GM18517 (cell line): ENCODE data around the gene GEN1.

Source experiments
- ATAC-seq: cut with Tn5 transposase; IDR thresholded peaks from one replicate; pipeline ENCODE4 v1.9.1; 2021; ENCODE audit warnings: mild to moderate bottlenecking, moderate library complexity; ENCODE audit not compliant: unreplicated experiment

Gene GEN1

DNA sequence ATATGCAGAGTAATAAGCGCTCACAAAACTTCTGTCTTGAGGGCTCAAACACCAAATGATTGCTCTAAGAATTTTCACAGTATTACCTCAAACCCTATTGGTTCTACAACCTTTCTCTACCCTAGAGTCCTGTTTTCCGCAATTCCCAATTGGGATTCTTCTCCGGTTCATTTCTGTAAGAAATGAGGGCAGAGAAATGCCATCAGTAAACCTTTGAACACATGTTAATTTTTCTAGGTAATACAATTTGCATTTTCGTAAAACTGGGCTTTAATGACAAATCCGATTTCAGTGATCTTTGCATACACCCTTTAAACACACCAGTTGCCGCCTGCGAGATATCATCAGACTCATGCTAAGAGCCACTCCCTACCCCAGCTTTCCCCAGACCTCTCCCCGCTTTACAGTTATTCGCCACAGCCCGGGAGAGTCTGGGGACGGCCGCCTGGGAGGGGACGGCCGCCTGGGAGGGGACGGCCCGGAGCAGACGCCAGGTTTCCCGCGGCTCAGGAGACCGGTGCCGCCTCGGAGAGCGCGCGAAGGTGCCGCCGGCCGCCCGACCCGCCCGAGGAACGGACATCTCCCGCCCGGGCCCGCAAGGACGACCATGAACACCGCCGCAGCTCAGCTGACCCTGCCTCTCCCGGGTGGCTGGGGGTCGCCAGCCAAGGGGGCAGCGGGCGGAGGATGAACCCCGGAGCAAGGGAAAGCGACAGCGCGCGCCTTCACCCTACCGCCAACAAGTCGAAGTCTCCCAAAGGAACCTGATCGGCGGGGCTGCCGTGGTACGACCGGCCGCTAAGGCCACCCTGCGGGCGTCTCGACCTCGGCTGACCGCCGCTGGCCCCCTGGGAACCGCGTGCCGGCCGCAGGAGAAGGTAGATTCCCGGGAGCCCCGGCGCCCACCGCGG lies 791 bp upstream of the GEN1 start:
- ATAC-seq = peak; percentile 39

- no peak for ATAC-seq
These were observed 961 bp downstream of the GEN1 start for GRCh38 chr2:17754773-17755425.

DNA sequence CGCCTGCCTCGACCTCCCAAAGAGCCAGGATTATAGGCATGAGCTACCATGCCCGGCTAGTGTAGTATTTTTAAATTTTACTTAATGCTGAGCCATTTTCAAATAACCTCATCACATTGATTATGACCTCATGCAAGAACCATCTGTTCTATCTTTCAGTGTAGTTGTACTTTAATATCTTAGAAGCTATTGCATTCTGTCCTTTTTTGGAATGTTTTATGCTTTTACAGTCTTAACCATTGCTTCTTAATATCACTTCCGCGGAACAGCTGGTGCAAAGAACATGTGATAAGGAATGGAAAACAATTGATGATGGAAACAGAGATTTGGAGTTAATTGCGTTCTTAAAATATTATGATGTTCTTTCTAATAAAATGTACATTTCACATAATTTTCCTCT lies 2.7 kb downstream of the GEN1 start:
- ATAC-seq = no peak

DNA sequence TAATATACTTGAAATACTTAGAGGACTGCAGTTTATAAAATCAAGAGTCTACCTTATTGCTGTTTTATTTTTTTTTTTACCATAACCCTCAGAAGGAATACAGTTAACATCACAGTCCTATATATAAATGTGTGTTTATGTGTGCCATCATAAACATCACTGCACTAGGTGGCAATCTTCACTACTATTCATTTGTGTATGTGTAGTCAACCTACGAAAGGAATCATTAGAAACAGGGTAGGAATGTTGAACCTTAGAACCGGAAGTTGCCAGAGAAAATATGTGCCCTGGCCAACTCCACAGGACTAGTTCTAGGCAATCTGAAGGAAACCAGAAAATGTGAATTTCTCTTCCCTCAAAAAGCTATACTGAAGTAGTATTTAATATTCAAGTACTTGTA lies 3.4 kb downstream of the GEN1 start:
- no peak for ATAC-seq

- ATAC-seq = no peak
These were observed 4.2 kb downstream of the GEN1 start for GRCh38 chr2:17758118-17758517.

- no peak for ATAC-seq
These were observed 5.9 kb downstream of the GEN1 start for GRCh38 chr2:17759805-17760204.

GRCh38 chr2:17762451-17762850 lies 8.5 kb downstream of the GEN1 start:
- ATAC-seq = no peak

- ATAC-seq = no peak
These were observed 9.8 kb downstream of the GEN1 start for GRCh38 chr2:17763641-17764333.

DNA sequence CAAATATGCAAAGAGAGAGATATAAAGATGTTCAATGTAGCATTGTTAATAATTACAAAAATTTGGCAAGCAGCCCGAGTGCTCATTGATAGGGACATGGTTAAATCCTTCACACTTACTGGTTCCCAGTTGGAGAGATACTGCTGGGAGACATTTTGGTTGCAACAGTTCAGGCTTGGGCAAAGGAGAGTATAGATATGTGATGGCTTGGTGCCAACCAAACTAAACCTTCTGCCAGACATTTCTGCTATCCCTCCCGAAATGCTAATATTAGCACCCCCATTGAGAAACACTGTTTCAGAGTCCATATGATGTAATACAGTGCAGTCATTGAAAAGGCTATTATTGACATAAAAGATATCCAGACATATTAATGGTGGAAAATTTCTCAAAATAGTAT lies 11.5 kb downstream of the GEN1 start:
- no peak for ATAC-seq

- no peak for ATAC-seq
These were observed 15.0 kb downstream of the GEN1 start for GRCh38 chr2:17768894-17769293.

- no peak for ATAC-seq
These were observed 18.0 kb downstream of the GEN1 start for GRCh38 chr2:17771956-17772355.

GRCh38 chr2:17772532-17772931 lies 18.6 kb downstream of the GEN1 start:
- ATAC-seq = no peak

DNA sequence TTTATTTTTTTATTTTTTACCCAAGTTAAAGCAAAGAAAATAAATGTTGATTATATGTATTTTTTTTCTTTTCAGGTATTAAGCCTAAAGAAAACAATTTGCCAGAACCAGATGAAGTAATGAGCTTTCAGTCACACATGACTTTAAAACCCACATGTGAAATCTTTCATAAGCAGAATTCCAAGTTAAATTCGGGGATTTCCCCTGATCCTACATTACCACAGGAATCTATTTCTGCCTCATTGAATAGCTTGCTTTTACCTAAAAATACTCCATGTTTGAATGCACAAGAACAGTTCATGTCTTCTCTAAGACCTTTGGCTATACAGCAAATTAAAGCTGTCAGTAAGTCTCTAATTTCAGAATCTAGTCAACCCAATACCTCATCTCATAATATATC lies 26.6 kb downstream of the GEN1 start:
- ATAC-seq = no peak

DNA sequence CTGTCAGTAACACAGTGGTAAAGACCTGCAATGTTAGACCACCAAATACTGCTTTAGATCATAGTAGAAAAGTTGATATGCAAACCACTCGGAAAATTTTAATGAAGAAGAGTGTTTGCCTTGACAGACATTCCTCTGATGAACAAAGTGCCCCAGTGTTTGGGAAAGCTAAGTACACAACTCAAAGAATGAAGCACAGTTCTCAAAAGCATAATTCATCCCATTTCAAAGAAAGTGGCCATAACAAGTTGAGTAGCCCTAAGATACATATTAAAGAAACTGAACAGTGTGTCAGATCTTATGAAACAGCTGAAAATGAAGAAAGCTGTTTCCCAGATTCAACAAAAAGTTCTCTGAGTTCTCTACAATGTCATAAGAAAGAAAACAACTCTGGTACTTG lies 27.5 kb downstream of the GEN1 start:
- no peak for ATAC-seq

- ATAC-seq = no peak
These were observed 32.8 kb downstream of the GEN1 start for GRCh38 chr2:17786727-17787126.

DNA sequence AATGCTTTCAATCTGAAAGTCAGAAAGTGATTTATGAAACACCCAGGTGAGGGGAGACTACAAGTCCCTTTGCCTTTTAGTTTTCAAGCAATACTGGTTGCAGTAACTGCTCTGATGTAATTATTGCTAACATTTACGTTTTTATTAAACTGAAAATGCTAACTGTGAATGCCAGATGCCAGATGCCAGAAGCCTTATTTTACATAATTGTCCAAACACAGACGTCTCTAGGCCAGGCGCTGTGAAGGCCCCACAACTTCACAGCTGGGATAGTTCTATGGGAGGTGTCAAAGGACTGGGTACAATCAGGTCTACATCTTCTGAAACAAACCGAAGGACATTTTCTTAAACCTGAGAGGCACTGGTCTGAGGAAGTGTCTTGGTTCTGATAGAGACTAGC lies 34.8 kb downstream of the GEN1 start:
- no peak for ATAC-seq

DNA sequence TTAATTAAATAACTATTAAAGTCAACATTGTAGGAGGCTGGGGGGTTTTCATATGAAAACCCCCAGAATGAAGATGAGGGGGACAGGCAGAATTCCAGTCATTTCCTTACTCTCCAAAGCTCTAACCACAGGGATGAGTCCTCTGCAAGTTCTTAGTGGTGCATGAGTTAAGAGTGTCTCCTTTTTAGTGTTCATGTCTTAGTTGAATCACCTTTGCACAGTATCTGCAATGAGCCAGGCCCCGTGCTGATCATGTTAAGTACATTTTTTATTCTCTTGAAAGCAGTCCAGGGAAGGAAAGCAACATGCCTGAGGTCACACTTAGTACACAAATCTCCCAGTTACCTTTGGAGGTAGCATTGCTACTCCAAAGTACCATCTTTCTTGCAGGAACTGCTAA lies 36.6 kb downstream of the GEN1 start:
- no peak for ATAC-seq

DNA sequence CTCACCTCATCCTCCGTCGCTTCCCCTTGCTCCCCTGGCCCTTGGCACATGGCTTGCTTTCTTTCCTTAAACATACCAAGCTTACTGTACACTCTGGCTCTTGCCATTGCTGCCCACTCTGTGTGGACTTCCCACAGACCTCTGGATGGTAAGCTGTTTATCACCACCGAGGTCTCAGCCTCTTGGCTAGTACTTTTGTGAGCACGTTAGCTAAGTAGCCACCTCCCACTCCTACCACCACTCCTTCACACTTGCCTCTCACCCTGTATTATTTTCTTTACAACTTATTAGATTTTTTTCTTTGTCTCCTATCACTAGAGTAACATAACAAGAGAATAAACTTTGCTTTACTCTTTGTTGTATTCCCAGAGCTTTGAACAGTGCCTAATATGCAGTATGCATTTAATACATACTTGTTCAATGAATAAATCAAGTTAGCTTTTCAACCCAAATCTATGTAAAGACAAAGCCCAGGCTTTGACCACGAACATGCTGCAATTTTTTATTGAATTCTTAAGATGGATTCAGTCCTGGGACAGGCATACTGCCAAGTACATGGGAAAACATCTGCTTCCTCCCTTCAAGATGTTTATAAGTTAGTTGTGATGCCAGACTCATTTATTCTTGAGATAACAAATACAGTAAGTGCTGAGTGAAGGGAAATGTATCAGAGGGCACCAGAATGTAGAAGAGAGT lies 37.3 kb downstream of the GEN1 start:
- ATAC-seq = no peak

DNA sequence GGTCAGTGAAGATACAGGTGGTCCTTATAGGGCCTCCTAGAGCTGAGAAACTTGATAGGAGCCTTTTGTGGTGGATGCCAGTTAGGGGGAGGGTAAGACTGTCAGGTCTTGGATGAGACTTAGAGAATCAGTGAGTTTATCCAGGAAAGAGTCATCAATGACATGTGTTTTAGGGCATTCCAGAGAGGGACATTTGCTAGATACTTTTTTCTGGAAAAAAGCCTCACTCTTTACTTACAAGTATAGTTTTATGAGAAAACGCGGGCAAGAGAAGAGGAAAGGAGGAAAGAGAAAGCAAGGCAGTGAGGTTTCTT lies 37.8 kb downstream of the GEN1 start:
- no peak for ATAC-seq

GRCh38 chr2:17792515-17792914 lies 38.6 kb downstream of the GEN1 start:
- ATAC-seq = no peak

DNA sequence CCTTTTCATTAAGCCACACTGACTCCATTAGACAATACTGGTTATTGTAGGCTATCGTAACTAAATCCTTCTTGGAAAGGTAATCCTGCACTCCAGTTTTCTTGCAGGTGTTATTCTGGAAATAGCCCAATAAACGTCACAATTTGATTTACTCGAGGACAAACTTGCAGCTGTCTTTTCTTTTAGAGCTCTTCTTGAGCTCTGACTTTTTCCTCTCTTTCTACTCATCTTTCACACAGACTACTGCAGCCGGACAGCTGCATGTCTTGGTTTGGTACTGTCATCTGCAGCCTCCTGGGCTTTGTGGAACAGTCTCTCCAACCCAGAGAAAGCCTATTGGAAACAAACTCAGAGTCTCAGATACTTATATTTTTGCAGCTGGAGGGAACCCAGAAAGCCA lies 39.4 kb downstream of the GEN1 start:
- no peak for ATAC-seq
